GM18520 (cell line): ENCODE results near the gene NUDT22.
A peak's percentile ranks its signal among the peaks of the same experiment; 100 is the strongest.

Experiments
- ATAC-seq: cut with Tn5 transposase; IDR thresholded peaks from one replicate; pipeline ENCODE4 v1.9.1; 2021; ENCODE audit not compliant: unreplicated experiment

Gene NUDT22

GRCh38 chr11:64206457-64207255, 19.4 kb upstream of the NUDT22 start, which contains the start of gene FERMT3:
Gene FERMT3 (plus strand): TSS chr11:64206721. CDS start chr11:64207365, 644 bp downstream.
- no peak for ATAC-seq

GRCh38 chr11:64207256-64208085, 18.6 kb upstream of the NUDT22 start:
- peak; percentile 47 for ATAC-seq

- no peak for ATAC-seq
Measured at GRCh38 chr11:64208086-64208795, 17.8 kb upstream of the NUDT22 start.

- ATAC-seq = no peak
Measured at GRCh38 chr11:64208796-64209562, 17.1 kb upstream of the NUDT22 start.

GRCh38 chr11:64209563-64209843, 16.6 kb upstream of the NUDT22 start:
- ATAC-seq = no peak

GRCh38 chr11:64210301-64211020, 15.6 kb upstream of the NUDT22 start:
- ATAC-seq = no peak

GRCh38 chr11:64211181-64211872, 14.7 kb upstream of the NUDT22 start:
- no peak for ATAC-seq

- ATAC-seq = no peak
Measured at GRCh38 chr11:64216879-64217278, 9.2 kb upstream of the NUDT22 start.

GRCh38 chr11:64218628-64219353, 7.3 kb upstream of the NUDT22 start:
- ATAC-seq = no peak

- ATAC-seq = no peak
Measured at GRCh38 chr11:64219354-64219684, 6.8 kb upstream of the NUDT22 start.

GRCh38 chr11:64219755-64220154, 6.3 kb upstream of the NUDT22 start:
- no peak for ATAC-seq

- ATAC-seq = no peak
Measured at GRCh38 chr11:64220271-64220670, 5.8 kb upstream of the NUDT22 start.

GRCh38 chr11:64220798-64221197, 5.3 kb upstream of the NUDT22 start:
- no peak for ATAC-seq

- no peak for ATAC-seq
Measured at GRCh38 chr11:64222651-64223000, 3.4 kb upstream of the NUDT22 start.

GRCh38 chr11:64223001-64223651, 2.9 kb upstream of the NUDT22 start:
- ATAC-seq = no peak

GRCh38 chr11:64224151-64224890, 1.8 kb upstream of the NUDT22 start:
- ATAC-seq = no peak

- ATAC-seq = no peak
Measured at GRCh38 chr11:64224891-64225607, 1.0 kb upstream of the NUDT22 start.
